Gastrocnemius medialis (tissue), 4 donors: Measurements from ENCODE around the gene CCSER1.
"Not testable (repeated sequence)": the region's sequence is repeated elsewhere in the genome, so short reads cannot be mapped to it uniquely, and the experiment has no call there.

Source experiments
- POLR2A ChIP-seq, 2 donors: fragments of 450-650 bp; IDR thresholded peaks; one replicate each; pipeline ENCODE4 v1.6.1; 2017; ENCODE audit warnings: antibody characterized with exemption in 2 of 2, mild to moderate bottlenecking in 2 of 2, moderate library complexity in 2 of 2
- TF ChIP-seq, protein P1 (sequence below), 5 experiments: fragments of 450-650 bp in 3 of 5; fragments of 200-600 bp in 2 of 5; sonication (generic) in 2 of 5; IDR thresholded peaks in 4 of 5; conservative IDR thresholded peaks in 1 of 5; 1 replicate in 4 of 5; 2 replicates in 1 of 5; pipeline ENCODE4 v1.5.1; 2016 to 2019; ENCODE audit warnings: antibody characterized with exemption in 5 of 5, mild to moderate bottlenecking in 3 of 5, moderate library complexity in 3 of 5

GRCh38 chr4:91167864-91168653 is 1040.9 kb downstream of the CCSER1 start:
- not testable (repeated sequence) for TF ChIP-seq POLR2A (IDR thresholded peaks at IDR 0.05)
- TF ChIP-seq, protein P1, sequence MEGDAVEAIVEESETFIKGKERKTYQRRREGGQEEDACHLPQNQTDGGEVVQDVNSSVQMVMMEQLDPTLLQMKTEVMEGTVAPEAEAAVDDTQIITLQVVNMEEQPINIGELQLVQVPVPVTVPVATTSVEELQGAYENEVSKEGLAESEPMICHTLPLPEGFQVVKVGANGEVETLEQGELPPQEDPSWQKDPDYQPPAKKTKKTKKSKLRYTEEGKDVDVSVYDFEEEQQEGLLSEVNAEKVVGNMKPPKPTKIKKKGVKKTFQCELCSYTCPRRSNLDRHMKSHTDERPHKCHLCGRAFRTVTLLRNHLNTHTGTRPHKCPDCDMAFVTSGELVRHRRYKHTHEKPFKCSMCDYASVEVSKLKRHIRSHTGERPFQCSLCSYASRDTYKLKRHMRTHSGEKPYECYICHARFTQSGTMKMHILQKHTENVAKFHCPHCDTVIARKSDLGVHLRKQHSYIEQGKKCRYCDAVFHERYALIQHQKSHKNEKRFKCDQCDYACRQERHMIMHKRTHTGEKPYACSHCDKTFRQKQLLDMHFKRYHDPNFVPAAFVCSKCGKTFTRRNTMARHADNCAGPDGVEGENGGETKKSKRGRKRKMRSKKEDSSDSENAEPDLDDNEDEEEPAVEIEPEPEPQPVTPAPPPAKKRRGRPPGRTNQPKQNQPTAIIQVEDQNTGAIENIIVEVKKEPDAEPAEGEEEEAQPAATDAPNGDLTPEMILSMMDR (IDR thresholded peaks at IDR 0.05 in 4 of 5, conservative IDR thresholded peaks at IDR 0.05 in 1 of 5) = not testable (repeated sequence)
